Lower leg skin (tissue), 3 donors: ENCODE results near the gene NSDHL.

Source experiments
- CTCF ChIP-seq, 3 donors: fragments of 450-650 bp; IDR thresholded peaks; one replicate each; pipeline ENCODE4 v1.5.1; 2016; ENCODE audit warnings: antibody characterized with exemption in 3 of 3, mild to moderate bottlenecking in 3 of 3, moderate library complexity in 2 of 3
- POLR2A ChIP-seq, 2 donors: fragments of 450-650 bp; IDR thresholded peaks; one replicate each; pipeline ENCODE4 v1.6.1; 2016 to 2017; ENCODE audit warnings: antibody characterized with exemption in 2 of 2, mild to moderate bottlenecking in 1 of 2, moderate library complexity in 1 of 2

DNA sequence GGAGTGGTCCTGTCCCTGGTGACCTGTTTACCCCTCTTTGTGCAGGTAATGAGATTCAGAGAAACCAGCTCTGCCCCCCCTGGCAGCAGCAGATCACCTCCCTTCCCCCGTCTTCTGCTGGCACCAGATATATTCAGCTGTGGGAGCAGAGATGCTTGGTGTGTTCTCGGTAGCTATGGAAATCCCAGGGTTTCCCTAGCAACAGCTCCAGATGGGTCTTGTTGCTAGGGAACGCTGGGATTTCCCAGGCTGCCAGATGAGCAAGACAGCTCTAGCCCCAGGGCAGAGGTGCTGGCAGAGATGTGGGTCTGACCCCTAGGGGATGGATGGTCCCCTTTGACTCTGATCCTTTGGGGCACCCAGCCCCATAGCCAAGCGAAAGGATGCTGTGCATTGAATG is 20.5 kb upstream of the NSDHL start:
- TF ChIP-seq CTCF (IDR thresholded peaks at IDR 0.05) (no peak), POLR2A (IDR thresholded peaks at IDR 0.05) (no peak)
